COLO668 (cell line): ENCODE data around the gene PAXIP1.
A peak's percentile ranks its signal among the peaks of the same experiment; 100 is the strongest.
"Not testable (repeated sequence)": the region's sequence is repeated elsewhere in the genome, so short reads cannot be mapped to it uniquely, and the experiment has no call there.

ENCODE experiments used
- DNase-seq: peaks from one replicate; lab custom pipeline; 2025; ENCODE audit not compliant: unreplicated experiment; lab: John Stamatoyannopoulos, UW

The PAXIP1 gene

DNA sequence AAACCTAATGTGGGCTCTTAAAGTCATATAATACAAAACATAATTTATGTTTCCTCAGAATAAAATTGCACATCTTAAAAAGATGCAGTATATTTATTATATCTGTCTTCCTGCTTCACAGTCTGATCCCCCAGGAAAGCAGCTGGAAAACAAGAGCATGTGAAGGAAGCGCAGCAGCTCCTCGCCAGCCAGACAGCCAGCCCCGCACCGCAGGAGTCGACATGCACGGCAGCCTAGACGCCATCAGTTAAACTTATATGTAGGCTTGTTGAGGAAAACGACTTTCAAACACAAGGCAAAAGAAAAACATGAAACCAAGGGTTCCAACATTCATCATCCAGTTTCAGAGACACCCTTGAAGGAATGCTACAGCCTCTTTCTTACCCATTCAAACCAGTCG, 59.0 kb downstream of the PAXIP1 start:
- no peak for DNase-seq

DNA sequence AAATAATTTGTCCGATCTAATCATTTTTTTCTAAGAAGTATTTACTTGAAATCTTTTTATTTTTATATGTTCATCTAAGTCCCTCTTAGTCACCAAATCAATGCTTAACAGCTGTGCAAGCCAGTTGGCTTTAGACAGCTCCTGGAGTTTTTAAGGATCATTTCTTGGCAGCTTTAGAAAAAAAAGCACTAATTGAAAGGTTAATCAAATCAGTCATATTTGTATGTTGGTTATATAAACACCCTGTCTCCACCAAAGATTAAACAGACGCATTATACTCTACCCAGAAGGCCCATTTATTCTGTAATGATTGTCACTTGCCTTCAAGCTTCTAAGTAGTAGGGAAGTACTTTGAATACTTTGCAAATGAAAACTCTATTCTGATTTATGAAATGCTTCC, 60.2 kb downstream of the PAXIP1 start:
- DNase-seq, result no peak

DNA sequence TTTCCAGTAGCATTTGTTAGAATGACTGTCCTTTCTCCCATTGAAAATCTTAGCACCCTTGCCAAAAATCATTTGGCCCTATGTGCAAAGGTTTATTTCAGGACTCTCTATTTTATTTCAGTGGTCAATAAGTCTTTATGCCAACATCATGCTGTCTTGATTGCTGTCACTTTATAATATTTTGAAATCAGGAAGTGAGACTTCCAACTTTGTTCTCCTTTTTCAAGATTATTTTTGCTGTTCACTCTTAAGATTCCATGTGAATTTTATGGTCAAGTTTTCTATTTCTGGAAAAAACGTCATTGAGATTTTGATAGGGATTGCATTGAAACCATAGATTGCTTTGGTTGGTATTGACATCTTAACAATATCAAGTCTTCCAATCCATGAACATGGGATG, 65.1 kb downstream of the PAXIP1 start:
- no peak for DNase-seq

DNA sequence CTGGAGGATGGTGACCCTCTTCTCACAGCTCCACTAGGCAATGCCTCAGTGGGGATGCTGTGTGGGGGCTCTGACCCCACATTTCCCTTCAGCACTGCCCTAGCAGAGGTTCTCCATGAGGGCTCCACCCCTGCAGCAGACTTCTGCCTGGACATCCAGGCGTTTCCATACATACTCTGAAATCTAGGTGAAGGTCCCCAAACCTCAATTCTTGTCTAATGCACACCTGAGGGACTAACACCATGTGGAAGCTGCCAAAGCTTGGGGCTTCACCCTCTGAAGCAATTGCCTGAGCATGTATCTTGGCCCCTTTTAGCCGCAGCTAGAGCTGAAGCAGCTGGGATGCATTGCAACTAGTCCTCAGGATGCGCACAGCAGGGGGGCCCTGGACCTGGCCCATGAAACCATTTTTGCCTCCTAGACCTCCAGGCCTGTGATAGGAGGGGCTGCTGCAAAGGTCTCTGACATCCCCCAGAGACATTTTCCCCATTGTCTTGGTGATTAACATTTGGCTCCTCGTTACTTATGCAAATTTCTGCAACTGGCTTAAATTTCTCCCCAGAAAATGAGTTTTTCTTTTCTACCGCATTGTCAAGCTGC, 68.5 kb downstream of the PAXIP1 start:
- not testable (repeated sequence) for DNase-seq

DNA sequence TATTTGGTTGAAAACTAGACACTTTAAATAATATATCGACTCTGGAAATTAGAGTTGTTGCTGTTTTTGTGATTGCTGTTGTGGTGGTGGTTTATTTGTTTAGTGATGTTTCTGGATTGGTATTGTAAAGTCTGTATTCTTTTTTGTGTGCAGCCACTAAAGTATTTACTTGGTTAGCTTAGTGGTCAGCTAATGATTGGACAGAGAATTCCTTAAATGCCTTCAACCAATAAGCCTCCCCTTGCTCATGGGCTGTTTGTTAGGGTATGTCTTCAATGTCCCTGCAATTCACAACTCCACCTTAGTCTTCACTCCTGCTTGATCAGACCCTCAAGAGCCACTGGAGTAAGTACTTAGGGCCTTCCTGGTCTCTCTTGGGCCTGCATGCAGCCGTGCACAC, 71.0 kb downstream of the PAXIP1 start:
- DNase-seq, result no peak

DNA sequence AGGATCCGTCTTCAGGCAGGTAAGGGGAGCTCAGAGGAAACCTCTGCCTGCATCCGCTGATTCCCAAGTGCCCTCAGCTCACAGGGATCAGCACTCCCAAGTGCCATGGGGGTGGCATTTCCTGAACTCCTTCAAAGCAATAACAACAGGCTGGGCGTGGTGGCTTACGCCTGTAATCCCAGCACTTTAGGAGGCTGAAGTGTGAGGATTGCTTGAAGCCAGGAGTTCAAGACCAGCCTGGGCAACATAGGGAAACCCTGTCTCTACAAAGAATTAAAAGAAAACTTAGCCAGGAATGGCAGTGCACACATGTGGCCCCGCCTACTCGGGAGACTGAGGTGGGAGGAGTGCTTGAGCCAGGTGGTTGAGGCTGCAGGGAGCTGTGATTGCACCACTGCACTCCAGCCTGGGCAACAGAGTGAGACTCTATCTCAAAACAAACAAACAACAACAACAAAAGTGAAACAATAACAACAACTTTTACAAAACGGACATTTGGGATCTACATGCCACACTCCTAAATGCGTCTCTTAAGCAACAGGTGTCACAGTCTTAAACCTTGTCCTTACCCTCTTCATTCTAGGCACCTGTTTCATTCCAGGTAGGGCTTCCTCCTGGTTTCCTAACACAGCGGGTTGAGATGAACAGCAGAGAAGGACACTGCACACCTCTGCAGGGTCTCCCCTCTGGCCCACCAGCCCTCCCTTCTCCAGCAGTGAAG, 73.8 kb downstream of the PAXIP1 start:
- no peak for DNase-seq

DNA sequence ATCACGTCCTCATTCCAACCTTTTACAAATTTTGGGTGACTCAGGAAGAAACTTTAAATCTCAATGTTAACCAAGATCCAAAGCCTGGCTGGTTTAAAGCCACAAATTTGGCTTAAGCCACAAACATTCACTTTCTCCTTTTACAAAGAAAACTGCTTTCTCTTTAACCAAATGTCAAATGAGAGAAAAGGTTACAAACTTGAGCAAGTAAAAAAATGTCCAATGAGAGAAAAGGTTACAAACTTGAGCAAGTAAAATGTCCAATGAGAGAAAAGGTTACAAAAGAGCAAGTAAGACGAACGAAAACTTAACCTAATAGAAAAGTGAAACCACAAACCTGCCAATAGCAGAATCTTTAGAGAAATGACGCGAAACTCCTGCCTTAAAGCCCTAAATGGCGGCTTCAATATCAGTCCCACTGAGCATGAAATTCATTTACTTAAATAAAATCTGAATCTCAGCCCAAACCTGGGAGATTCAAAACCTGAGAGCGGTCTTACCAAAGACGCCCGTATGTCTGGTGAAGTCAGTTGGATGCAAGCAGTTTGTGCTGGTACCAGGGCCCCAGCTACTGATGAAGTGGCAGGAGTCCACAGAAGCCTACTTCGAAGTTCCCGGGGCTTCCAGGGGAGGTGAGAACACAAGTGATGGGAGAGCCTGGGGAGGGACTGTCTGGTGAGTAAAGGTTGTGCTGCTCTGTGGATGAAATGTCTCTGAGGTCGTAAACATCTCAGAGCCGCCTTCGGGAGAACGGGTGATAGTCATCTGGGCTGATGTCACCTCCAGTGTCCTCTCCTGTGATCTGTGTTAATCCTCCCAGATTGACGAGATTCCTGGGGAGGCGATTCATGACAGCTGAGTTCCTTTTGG, 74.6 kb downstream of the PAXIP1 start:
- DNase-seq, result no peak

DNA sequence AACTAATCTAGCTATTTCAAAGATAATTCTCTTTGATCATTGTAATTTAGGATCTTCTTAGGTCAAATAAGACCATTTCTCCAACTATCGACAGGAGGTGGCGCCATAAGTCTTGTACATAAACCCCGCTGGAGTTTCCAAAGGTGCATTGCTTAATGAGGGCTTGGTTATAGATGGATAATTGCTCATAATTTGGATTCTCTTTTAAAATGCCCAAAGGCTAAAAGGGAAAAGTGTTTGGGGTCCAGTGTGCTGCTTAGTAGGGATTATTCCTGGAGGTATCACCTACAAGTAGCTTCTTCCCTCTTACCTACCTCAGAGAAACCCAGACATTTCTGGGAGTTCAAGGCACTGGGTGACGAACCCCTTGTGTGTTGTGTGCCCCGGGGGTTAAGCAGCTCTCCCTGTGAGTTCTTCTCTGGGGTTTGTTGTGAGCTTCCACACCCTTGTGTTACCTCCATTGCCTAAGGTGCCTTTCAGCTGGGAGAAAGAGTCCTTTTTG, 75.2 kb downstream of the PAXIP1 start:
- DNase-seq, result peak; percentile 54

DNA sequence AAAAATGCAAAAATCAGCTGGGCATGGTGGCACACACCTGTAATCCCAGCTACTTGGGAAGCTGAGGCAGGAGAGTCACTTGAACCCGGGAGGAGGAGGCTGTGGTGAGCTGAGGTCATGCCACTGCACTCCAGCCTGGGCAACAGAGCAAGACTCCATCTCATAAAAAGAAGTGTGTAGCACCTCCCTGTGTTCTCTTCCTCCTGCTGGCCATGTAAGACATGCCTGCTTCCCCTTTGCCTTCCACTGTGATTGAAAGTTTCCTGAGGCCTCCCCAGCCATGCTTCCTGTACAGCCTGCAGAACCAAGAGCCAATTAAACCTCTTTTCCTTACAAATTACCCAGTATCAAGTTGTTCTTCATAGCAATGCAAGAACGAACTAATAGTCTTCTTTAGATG, 80.5 kb downstream of the PAXIP1 start:
- DNase-seq, result not testable (repeated sequence)

DNA sequence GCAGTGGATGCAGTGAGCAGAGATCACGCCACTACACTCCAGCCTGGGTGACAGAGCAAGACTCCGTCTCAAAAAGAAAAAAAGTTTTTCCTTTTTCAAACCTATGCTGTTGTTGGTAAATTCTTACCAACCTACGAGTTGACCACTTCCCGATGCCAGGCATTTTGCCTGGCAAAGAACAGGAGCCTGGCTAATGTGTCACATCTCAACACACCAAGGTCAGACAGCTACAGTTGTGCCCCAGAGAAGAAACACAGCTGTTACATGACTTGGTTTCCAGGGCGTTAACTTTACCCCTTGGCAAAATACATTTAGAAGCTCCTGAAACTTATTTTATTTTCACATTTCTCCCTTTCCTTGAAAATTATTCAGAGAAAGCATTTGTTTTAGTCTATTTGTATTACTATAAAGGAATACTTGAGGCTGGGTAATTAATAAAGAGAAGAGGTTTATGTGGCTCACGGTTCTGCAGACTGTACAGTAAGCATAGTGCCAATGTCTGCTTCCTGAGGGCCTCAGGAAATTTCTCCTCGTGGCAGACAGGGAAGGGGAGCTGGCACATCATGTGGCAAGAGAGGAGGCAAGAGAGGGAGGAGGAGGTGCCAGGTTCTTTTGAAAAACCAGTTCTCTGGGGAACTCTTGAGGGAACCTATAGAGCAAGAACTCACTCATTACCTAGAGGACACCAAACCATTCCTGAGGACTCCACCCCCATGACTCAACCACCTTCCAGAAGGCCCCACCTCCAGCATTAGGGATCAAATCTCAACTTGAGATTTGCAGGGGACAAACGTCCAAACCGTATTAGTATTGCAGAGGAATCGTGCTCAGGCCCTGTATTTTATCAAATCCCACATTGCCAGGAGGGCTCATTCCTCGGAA, 83.3 kb downstream of the PAXIP1 start:
- no peak for DNase-seq

DNA sequence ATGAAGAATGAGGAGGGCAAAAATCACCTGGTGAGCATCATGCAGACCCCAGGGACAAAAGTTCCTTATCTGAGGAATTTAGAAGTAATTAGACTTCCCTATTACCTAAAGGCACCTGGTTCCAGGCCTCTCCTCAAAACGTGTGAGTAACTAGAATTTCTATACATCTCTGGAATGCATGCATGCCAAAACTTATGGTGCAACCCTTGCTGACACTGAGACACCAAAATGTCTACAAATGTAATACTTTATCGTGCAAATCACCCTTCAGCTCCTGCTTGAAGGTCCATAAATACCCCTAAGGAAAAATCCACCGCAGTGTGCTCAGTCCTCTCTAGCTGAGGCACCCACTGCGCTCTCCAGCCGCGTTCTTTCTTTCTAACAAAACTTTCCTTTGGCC, 84.2 kb downstream of the PAXIP1 start:
- no peak for DNase-seq

DNA sequence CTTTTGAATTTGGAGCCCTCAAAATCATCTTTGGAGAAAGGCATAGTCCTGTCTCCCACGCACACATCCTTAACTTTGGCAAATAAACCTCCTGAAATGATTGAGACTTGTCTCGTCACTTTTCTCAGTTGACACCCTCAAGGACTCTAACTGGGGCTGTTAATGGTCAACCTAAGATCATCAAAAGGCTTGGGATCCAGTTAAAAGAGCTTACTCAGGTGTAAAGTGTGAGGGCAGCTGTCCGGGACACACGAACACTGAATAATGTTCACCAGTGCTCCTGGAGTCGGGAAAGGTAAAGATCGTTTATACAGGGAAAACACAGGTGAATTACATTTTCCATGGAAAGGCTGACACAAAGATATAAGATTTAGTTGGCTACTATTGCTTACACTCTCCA, 84.7 kb downstream of the PAXIP1 start:
- no peak for DNase-seq

DNA sequence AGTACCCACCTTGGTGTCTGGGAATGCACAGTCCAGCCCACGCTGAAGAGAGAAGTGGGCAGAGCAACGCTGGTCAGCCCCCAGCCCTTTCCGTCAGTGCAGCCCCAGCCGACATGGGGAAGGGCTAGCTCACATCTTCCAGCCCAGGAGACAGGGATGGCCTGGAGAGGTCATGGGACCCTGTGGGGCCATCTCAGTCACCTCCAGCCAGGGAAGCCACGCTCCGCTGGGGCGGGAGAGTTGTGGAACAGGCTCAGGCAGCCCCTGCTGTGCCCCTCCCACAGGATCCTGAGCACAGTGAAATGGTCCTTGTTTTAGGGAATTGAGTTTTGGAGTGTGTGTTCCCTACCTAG, 85.1 kb downstream of the PAXIP1 start:
- no peak for DNase-seq

DNA sequence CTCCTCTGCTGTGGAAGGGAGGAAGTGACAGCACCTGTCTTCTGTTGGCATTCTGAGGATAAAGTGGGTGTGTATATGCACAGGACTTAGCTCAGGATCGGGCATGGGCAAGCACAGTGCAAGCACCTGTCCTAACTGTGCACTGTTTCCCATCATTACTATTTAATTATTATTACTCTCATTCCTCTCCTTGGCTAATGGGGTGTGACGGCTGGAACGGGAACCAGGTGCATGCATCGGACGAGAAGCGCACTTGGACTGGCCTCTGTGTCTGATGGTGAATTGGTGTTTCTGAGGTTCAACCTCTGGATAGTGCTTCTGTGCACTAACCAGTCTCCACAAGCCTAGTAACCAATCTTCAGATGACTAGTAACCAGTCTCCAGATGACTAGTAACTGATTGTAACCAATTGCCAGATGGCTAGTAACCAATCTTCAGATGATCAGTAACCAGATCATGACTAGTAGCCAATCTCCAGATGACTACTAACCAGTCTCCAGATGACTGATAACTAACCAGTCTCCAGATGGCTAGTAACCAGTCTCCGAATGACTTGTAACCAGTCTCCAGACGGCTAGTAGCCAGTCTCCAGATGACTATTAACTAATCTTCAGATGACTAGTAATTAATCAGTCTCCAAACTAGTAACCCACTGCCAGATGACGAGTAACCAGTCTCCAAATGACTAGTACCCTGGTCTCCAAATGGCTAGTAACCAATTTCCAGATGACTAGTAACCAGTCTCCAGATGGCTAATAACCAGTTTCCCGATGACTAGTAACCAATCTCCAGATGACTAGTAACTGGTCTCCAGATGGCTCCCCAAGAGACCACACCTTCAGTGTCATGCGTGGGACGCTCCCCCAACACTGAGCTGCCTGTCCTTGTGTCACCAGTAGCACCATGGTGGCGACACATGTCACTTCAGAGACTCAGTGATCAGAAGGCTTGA, 85.8 kb downstream of the PAXIP1 start:
- DNase-seq, result no peak

DNA sequence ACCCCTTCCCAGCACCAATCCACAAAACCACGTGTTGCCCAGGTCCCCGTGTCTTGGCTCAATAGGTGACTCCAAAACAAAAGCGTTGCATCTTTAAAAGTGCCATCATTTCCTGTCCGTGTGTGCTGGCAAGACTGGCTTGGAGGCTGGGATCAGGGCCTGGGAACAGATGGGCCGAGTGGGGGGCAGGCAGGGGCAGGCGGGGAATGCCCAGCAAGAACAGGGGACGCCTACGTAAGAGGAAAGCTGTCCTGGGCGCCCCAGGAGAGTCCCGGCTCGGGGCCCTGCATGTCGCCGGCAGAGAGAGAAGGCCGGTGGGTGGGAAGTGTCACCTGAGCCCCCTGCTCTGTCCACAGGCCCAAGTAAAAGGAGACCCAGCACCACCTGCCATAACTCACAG, 86.5 kb downstream of the PAXIP1 start:
- DNase-seq, result no peak

DNA sequence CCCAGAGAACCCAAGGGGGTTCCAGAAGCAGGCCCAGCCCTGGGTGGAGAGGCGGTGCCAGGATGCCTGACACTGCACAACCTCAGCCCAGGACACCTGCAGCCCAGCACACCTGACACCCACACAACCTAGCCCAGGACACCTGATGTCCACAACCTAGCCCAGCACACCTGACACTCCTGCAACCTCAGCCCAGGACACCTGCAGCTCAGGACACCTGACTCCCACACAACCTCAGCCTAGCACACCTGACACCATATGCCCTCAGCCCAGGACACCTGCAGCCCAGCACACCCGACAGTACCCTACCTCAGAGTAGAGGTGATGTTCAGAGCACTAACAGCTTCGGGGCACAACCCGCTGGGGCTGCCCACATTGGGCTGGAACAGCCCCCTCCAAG, 87.3 kb downstream of the PAXIP1 start:
- no peak for DNase-seq

DNA sequence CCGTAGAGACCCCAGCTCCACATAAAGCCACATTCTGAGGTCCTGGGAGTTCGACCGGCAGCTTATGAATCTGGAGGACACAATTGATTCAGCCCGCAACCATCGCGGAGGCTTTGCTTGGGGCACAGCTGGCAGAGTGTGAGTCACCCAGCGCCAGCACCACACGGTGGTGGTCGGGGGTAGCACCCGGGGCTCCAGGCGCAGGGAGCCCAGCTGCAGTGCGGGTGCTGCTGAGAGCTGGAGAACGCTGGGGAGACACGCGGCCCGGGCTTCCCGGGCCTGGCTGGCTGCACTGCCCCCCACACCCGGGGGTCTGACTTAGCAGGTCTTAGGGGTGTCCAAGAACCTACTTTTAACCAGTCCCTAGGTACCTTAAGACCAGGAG, 87.9 kb downstream of the PAXIP1 start:
- no peak for DNase-seq

DNA sequence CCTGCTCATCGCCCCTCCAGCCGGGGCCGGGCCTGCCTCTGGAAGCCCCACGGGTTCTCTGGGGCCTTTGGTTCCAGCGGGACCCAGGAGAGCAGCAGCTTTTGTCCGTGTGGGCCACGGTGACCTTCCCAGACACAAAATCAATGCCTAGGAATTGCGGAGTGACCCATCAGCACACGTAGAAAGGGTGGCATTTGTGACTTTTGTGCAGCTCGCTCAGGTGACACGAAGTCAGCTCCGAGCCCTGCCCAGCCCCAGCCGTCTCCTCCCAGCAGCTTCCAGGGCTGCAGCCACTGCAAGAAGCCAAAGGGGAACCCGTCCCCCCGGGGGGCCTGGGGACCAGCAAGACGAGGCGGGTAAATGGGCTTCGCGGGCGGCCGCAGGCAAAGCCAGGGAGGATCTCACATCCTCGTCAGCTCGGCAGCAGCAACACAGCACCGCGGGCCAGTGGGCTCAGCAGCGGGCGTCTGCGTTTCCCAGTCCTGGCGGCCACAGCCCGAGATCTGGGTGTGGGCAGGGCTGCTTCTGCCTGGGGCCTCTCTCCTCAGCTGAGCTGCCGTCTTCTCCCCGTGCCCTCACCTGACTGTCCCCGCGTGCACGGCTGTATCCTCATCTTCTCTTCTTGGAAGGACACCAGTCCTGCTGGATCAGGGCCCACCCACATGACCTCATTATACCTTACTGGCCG, 88.5 kb downstream of the PAXIP1 start:
- no peak for DNase-seq

DNA sequence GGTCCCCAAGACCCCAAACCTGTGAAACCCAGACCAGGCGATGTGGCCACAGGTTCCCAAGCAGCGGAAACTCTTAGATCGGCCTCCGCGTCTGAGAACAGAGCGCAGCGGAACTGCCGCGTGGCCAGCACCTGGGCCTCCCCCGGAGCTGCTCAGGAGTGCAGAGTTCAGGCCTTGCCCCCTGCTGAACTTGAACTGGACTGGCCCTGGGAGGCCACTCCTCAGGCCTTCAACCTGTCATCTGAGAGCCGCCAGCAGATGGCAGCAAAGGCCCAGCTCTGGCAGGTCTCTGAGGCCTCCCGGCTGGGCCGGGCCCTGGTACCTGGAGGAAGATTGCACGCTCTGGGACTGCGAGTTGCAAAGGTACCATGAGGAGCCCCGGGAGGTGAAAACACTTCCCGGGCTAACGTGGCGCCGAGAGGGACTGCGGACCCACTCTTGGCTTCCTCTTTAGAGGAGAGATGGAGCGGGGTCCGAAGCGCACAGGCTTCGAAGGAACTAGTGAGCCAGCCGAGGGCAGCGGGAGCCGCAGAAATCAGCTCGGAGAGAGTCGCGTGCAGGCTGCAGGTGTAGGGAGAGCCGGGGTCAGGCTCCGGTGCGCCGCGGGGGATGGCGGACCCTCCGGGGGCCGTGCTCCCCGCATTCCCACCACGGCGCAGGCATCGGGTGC, 89.2 kb downstream of the PAXIP1 start:
- DNase-seq, result peak; percentile 73
